GM23248 (cell line): ENCODE data around the gene TNS3. TPM values are rescaled to one million over a fixed set of nuclear protein-coding genes. Genes with fewer than 3 reads are reported as not detected.
A peak's percentile ranks its signal among the peaks of the same experiment; 100 is the strongest.

Experiments
- DNase-seq: peaks from one replicate; pipeline ENCODE4 v3.0.0-alpha.2; 2015
- H2AFZ ChIP-seq: fragments of 200-600 bp; sonication (generic); 2 replicates; pipeline ENCODE4 v1.6.1; 2016; ENCODE audit warnings: antibody characterized with exemption
- H3F3A ChIP-seq: fragments of 200-600 bp; sonication (generic); 2 replicates; pipeline ENCODE4 v1.6.1; 2016; ENCODE audit warnings: mild to moderate bottlenecking, antibody characterized with exemption, mixed run types; ENCODE audit not compliant: insufficient read depth
- H3K27ac ChIP-seq: fragments of 200-600 bp; sonication (generic); 2 replicates; pipeline ENCODE4 v1.5.1; 2016; ENCODE audit warnings: mild to moderate bottlenecking
- H3K27me3 ChIP-seq: fragments of 200-600 bp; sonication (generic); replicated peaks from 2 replicates; pipeline ENCODE4 v1.6.1; 2016; ENCODE audit warnings: mild to moderate bottlenecking; ENCODE audit not compliant: insufficient read depth
- H3K36me3 ChIP-seq: fragments of 200-600 bp; sonication (generic); 2 replicates; pipeline ENCODE4 v1.6.1; 2016; ENCODE audit warnings: low read depth, mild to moderate bottlenecking
- H3K4me1 ChIP-seq: fragments of 200-600 bp; sonication (generic); 2 replicates; pipeline ENCODE4 v1.6.1; 2016; ENCODE audit warnings: mild to moderate bottlenecking; ENCODE audit not compliant: insufficient read depth
- H3K4me2 ChIP-seq: fragments of 200-600 bp; sonication (generic); one replicate; pipeline ENCODE4 v1.6.1; 2016; ENCODE audit warnings: mild to moderate bottlenecking; ENCODE audit not compliant: unreplicated experiment
- H3K4me3 ChIP-seq: fragments of 200-600 bp; sonication (generic); 2 replicates; pipeline ENCODE4 v1.5.1; 2016; ENCODE audit warnings: mild to moderate bottlenecking
- H3K79me2 ChIP-seq: fragments of 200-600 bp; sonication (generic); 2 replicates; pipeline ENCODE4 v1.6.1; 2016; ENCODE audit warnings: mild to moderate bottlenecking; ENCODE audit not compliant: insufficient read depth
- H3K9ac ChIP-seq: fragments of 200-600 bp; sonication (generic); 2 replicates; pipeline ENCODE4 v1.6.1; 2016; ENCODE audit warnings: mild to moderate bottlenecking
- H3K9me2 ChIP-seq: fragments of 200-600 bp; sonication (generic); 2 replicates; pipeline ENCODE4 v1.6.1; 2016; ENCODE audit warnings: mixed run types, mild to moderate bottlenecking, moderate library complexity; ENCODE audit not compliant: insufficient read depth
- H3K9me3 ChIP-seq: fragments of 200-600 bp; sonication (generic); one replicate; pipeline ENCODE4 v1.6.1; 2017; ENCODE audit warnings: low read depth
- H4K20me1 ChIP-seq: fragments of 200-600 bp; sonication (generic); 2 replicates; pipeline ENCODE4 v1.6.0; 2016; ENCODE audit not compliant: insufficient read depth
- EZH2 ChIP-seq: fragments of 200-600 bp; sonication (generic); IDR thresholded peaks from 2 replicates; pipeline ENCODE4 v1.6.1; 2018; ENCODE audit warnings: antibody characterized with exemption, mild to moderate bottlenecking; ENCODE audit not compliant: insufficient read depth, poor library complexity, severe bottlenecking
- EZH2phosphoT487 ChIP-seq: fragments of 200-600 bp; sonication (generic); IDR thresholded peaks from 2 replicates; pipeline ENCODE4 v1.6.1; 2018; ENCODE audit warnings: antibody characterized with exemption, moderate library complexity, mild to moderate bottlenecking, low read depth; ENCODE audit not compliant: insufficient read depth
- WGBS, 2 experiments: methylation state at CpG; one replicate each; pipeline ENCODE4 v1.1.6; 2015 to 2017; ENCODE audit warnings: low lambda C conversion rate in 2 of 2, low coverage in 1 of 2; ENCODE audit errors: missing lambda C conversion rate in 2 of 2; 5-methylcytosine and 5-hydroxymethylcytosine counted together
- in situ Hi-C: fragments of 300-500 bp; cut with MboI; formaldehyde crosslinking; loops from 2 replicates; pipeline ENCODE4 v1.15.0; 2020
- polyA plus RNA-seq: library from polyadenylated mRNA; unstranded; fragments of >200 nt; fragmentation: Nextera tagmentation; extraction: Ambion mirVana; gene quantifications from 2 replicates; pipeline ENCODE4 v1.2.1, GENCODE V29; 2016
- total RNA-seq: library from RNA; depleted of rRNA; stranded (reverse); fragments of >200 nt; shearing (Covaris generic); gene quantifications from 2 replicates; pipeline ENCODE4 v1.2.3, GENCODE V29; 2014

The TNS3 gene
- total and polyA plus RNA-seq, 2 experiments from 2014 or later = 18.6 to 47.0 TPM

- Histone ChIP-seq H3K27ac (peak overlapping the region; percentile 52), H3K36me3 (no peaks in the 10 kb centered on the region)
These were observed 255.1 kb downstream of the TNS3 start for GRCh38 chr7:47326808-47327207.

GRCh38 chr7:47326220-47326619 lies 255.7 kb downstream of the TNS3 start:
- Histone ChIP-seq H3K4me3 (no peak overlapping the region), H3F3A (peaks cover 39% of the 10 kb centered on the region), H4K20me1 (no peaks in the 10 kb centered on the region), H3K36me3 (no peaks in the 10 kb centered on the region), H3K9me3 (no peaks in the 10 kb centered on the region), H3K4me2 (peak overlapping the region; percentile 57), H3K79me2 (peaks cover 16% of the 10 kb centered on the region; the same call in 1 of the 2 replicates), H3K27me3 (no peaks in the 10 kb centered on the region), H3K4me1 (peaks cover 34% of the 10 kb centered on the region), H2AFZ (no peak overlapping the region), H3K27ac (peak overlapping the region; percentile 52), H3K9ac (peak overlapping the region; percentile 52; the same call in 1 of the 2 replicates), H3K9me2 (no peaks in the 10 kb centered on the region)
- WGBS, 2 experiments = 10 to 14% methylated on average over 2 of the region's 2 CpGs
- in situ Hi-C loops = no loop called here
- TF ChIP-seq EZH2 (no peak), EZH2phosphoT487 (no peak)
- peak; percentile 93 for DNase-seq

More at GRCh38 chr7:47326808-47327207, 255.1 kb downstream of the TNS3 start:
- in situ Hi-C loops = no loop called here
- no peaks in the 10 kb centered on the region for H3K9me3 ChIP-seq
- H3K9me2 ChIP-seq = no peaks in the 10 kb centered on the region
- peak overlapping the region; percentile 46; the same call in 1 of the 2 replicates for H3K4me3 ChIP-seq
- H4K20me1 ChIP-seq = no peaks in the 10 kb centered on the region
- peak; percentile 78 for DNase-seq
- peak overlapping the region; percentile 52 for H3K9ac ChIP-seq
- TF ChIP-seq EZH2phosphoT487 = no peak
- no peak for TF ChIP-seq EZH2
- peaks cover 16% of the 10 kb centered on the region; the same call in 1 of the 2 replicates for H3K79me2 ChIP-seq
- H2AFZ ChIP-seq = no peak overlapping the region
- 9 to 18% methylated on average over 8 of the region's 8 CpGs for WGBS, 2 experiments
- peaks cover 34% of the 10 kb centered on the region for H3K4me1 ChIP-seq
- H3K4me2 ChIP-seq = peak overlapping the region; percentile 56
- H3K27me3 ChIP-seq = no peaks in the 10 kb centered on the region
- H3F3A ChIP-seq = peaks cover 39% of the 10 kb centered on the region

GRCh38 chr7:47325337-47325736 lies 256.6 kb downstream of the TNS3 start:
- H3K27me3 ChIP-seq = no peaks in the 10 kb centered on the region
- peaks cover 34% of the 10 kb centered on the region for H3K4me1 ChIP-seq
- no peaks in the 10 kb centered on the region for H4K20me1 ChIP-seq
- in situ Hi-C loops = no loop called here
- H3K9me3 ChIP-seq = no peaks in the 10 kb centered on the region
- peaks cover 16% of the 10 kb centered on the region; the same call in 1 of the 2 replicates for H3K79me2 ChIP-seq
- H3K9ac ChIP-seq = no peak overlapping the region
- no peaks in the 10 kb centered on the region for H3K9me2 ChIP-seq
- H3F3A ChIP-seq = peaks cover 39% of the 10 kb centered on the region
- TF ChIP-seq EZH2phosphoT487 = no peak
- TF ChIP-seq EZH2 = no peak
- 97 to 100% methylated on average over 6 of the region's 6 CpGs for WGBS, 2 experiments
- no peak for DNase-seq
- H2AFZ ChIP-seq = no peak overlapping the region
- no peak overlapping the region for H3K4me2 ChIP-seq
- no peak overlapping the region for H3K4me3 ChIP-seq
- no peaks in the 10 kb centered on the region for H3K36me3 ChIP-seq
- no peak overlapping the region for H3K27ac ChIP-seq

GRCh38 chr7:47323904-47324303 lies 258.0 kb downstream of the TNS3 start:
- peaks cover 16% of the 10 kb centered on the region; the same call in 1 of the 2 replicates for H3K79me2 ChIP-seq
- no peaks in the 10 kb centered on the region for H4K20me1 ChIP-seq
- in situ Hi-C loops = no loop called here
- no peak overlapping the region for H3K27ac ChIP-seq
- peaks cover 35% of the 10 kb centered on the region for H3F3A ChIP-seq
- H3K9ac ChIP-seq = no peak overlapping the region
- peaks cover 32% of the 10 kb centered on the region for H3K4me1 ChIP-seq
- H3K4me2 ChIP-seq = no peak overlapping the region
- H3K4me3 ChIP-seq = no peak overlapping the region
- DNase-seq = no peak
- H2AFZ ChIP-seq = no peak overlapping the region
- 83 to 91% methylated on average over 4 of the region's 4 CpGs for WGBS, 2 experiments
- TF ChIP-seq EZH2 (no peak), EZH2phosphoT487 (no peak)
- no peaks in the 10 kb centered on the region for H3K9me3 ChIP-seq
- no peaks in the 10 kb centered on the region for H3K27me3 ChIP-seq
- no peaks in the 10 kb centered on the region; the same call in 1 of the 2 replicates for H3K36me3 ChIP-seq
- H3K9me2 ChIP-seq = no peaks in the 10 kb centered on the region
